ENCODE measurements around the gene CIDEB. TPM values are rescaled to one million over a fixed set of nuclear protein-coding genes. Genes with fewer than 3 reads are reported as not detected.

CIDEB gene
- total RNA-seq, 1 experiment from 2014 or later, result not detected

GRCh38 chr14:24293525-24293924 is 14.3 kb downstream of the CIDEB start:
- DNase-seq (ENCODE audit: extremely low read depth, low read depth), result no peak

- DNase-seq (ENCODE audit: extremely low read depth, low read depth), result no peak
Measured at GRCh38 chr14:24292118-24292807, 15.5 kb downstream of the CIDEB start.

- no peak for DNase-seq (ENCODE audit: extremely low read depth, low read depth)
Measured at GRCh38 chr14:24291446-24292117, 16.2 kb downstream of the CIDEB start.

- DNase-seq (ENCODE audit: extremely low read depth, low read depth), result no peak
Measured at GRCh38 chr14:24290746-24291145, 17.0 kb downstream of the CIDEB start.

- DNase-seq (ENCODE audit: extremely low read depth, low read depth), result no peak
Measured at GRCh38 chr14:24289649-24290280, 18.0 kb downstream of the CIDEB start.

- no peak for DNase-seq (ENCODE audit: extremely low read depth, low read depth)
Measured at GRCh38 chr14:24286996-24287395, 20.8 kb downstream of the CIDEB start.

- DNase-seq (ENCODE audit: extremely low read depth, low read depth), result no peak
Measured at GRCh38 chr14:24285351-24285750, 22.4 kb downstream of the CIDEB start.

- no peak for DNase-seq (ENCODE audit: extremely low read depth, low read depth)
Measured at GRCh38 chr14:24284501-24285035, 23.2 kb downstream of the CIDEB start.

GRCh38 chr14:24283796-24284460 is 23.8 kb downstream of the CIDEB start:
- DNase-seq (ENCODE audit: extremely low read depth, low read depth), result no peak

- DNase-seq (ENCODE audit: extremely low read depth, low read depth), result no peak
Measured at GRCh38 chr14:24282736-24283135, 25.0 kb downstream of the CIDEB start.

- DNase-seq (ENCODE audit: extremely low read depth, low read depth), result no peak
Measured at GRCh38 chr14:24281636-24282035, 26.1 kb downstream of the CIDEB start.

- DNase-seq (ENCODE audit: extremely low read depth, low read depth), result no peak
Measured at GRCh38 chr14:24280797-24281460, 26.8 kb downstream of the CIDEB start.

GRCh38 chr14:24279301-24280186 is 28.2 kb downstream of the CIDEB start:
- DNase-seq (ENCODE audit: extremely low read depth, low read depth), result no peak

- DNase-seq (ENCODE audit: extremely low read depth, low read depth), result no peak
Measured at GRCh38 chr14:24278424-24278823, 29.4 kb downstream of the CIDEB start.

GRCh38 chr14:24277606-24278321 is 30.0 kb downstream of the CIDEB start:
- DNase-seq (ENCODE audit: extremely low read depth, low read depth), result no peak

- DNase-seq (ENCODE audit: extremely low read depth, low read depth), result no peak
Measured at GRCh38 chr14:24277071-24277470, 30.7 kb downstream of the CIDEB start.

GRCh38 chr14:24274101-24274543 is 33.7 kb downstream of the CIDEB start:
- DNase-seq (ENCODE audit: extremely low read depth, low read depth), result no peak

- no peak for DNase-seq (ENCODE audit: extremely low read depth, low read depth)
Measured at GRCh38 chr14:24273422-24273998, 34.3 kb downstream of the CIDEB start.

All from NCI-H460 (cell line).